Cardiac muscle cell (in vitro differentiated cells and primary cell): Measurements from ENCODE around the gene IRF2BPL. TPM values are rescaled to one million over a fixed set of nuclear protein-coding genes. Genes with fewer than 3 reads are reported as not detected.

Experiments
- DNase-seq, 2 donors: peaks; one replicate each; pipeline versions ENCODE4 v3.0.0 to v3.0.0-alpha.2; 2010 to 2017; ENCODE audit warnings: low read depth in 1 of 2, low spot score in 1 of 2
- H3K27ac ChIP-seq: fragments of 200-600 bp; sonication (generic); 2 replicates; pipeline ENCODE4 v1.5.1; 2016
- H3K27me3 ChIP-seq: fragments of 200-600 bp; sonication (generic); 2 replicates; pipeline ENCODE4 v1.6.0; 2016; ENCODE audit warnings: control low read depth
- H3K36me3 ChIP-seq: fragments of 200-600 bp; sonication (generic); 2 replicates; pipeline ENCODE4 v1.5.1; 2016; ENCODE audit warnings: control low read depth
- H3K4me1 ChIP-seq: fragments of 200-600 bp; sonication (generic); 2 replicates; pipeline ENCODE4 v1.8.1; 2017; ENCODE audit warnings: low read depth, mild to moderate bottlenecking, mixed run types
- H3K4me3 ChIP-seq: fragments of 200-600 bp; sonication (generic); 2 replicates; pipeline ENCODE4 v1.5.1; 2016; ENCODE audit warnings: mild to moderate bottlenecking
- H3K9me3 ChIP-seq: fragments of 200-600 bp; sonication (generic); 2 replicates; pipeline ENCODE4 v1.5.1; 2017; ENCODE audit warnings: low read depth, mild to moderate bottlenecking, control low read depth
- CTCF ChIP-seq: IDR thresholded peaks from 2 replicates; pipeline ENCODE4 v1.5.1; 2012; ENCODE audit warnings: low read depth, mild to moderate bottlenecking, low read length
- polyA plus RNA-seq: library from polyadenylated mRNA; unstranded; fragments of >200 nt; fragmentation: Nextera tagmentation; extraction: Ambion mirVana; gene quantifications from 2 replicates; pipeline ENCODE4 v1.2.1, GENCODE V29; 2016
- total RNA-seq: library from RNA; depleted of rRNA; stranded (reverse); fragments of >200 nt; gene quantifications from 2 replicates; pipeline ENCODE4 v1.2.3, GENCODE V29; 2016

IRF2BPL gene
- total and polyA plus RNA-seq, 2 experiments from 2014 or later = 43.7 to 185 TPM

GRCh38 chr14:76995279-76996035 is 33.1 kb downstream of the IRF2BPL start:
- no peaks in the 10 kb centered on the region for H3K36me3 ChIP-seq
- H3K4me3 ChIP-seq = no peak overlapping the region
- H3K27me3 ChIP-seq = no peaks in the 10 kb centered on the region
- H3K27ac ChIP-seq = no peak overlapping the region
- TF ChIP-seq CTCF = no peak
- no peak for DNase-seq
- peaks cover 24% of the 10 kb centered on the region for H3K4me1 ChIP-seq
- H3K9me3 ChIP-seq = no peaks in the 10 kb centered on the region

GRCh38 chr14:76993752-76994151 is 34.8 kb downstream of the IRF2BPL start:
- peak in 1 of 2 donors; percentile 46 for DNase-seq
- Histone ChIP-seq H3K4me1 (peaks cover 18% of the 10 kb centered on the region), H3K36me3 (no peaks in the 10 kb centered on the region), H3K9me3 (no peaks in the 10 kb centered on the region), H3K27ac (no peak overlapping the region), H3K4me3 (no peak overlapping the region), H3K27me3 (no peaks in the 10 kb centered on the region)
- TF ChIP-seq CTCF = no peak

GRCh38 chr14:76990084-76990483 is 38.4 kb downstream of the IRF2BPL start:
- Histone ChIP-seq H3K36me3 (no peaks in the 10 kb centered on the region), H3K9me3 (no peaks in the 10 kb centered on the region), H3K4me1 (peaks cover 18% of the 10 kb centered on the region), H3K27me3 (no peaks in the 10 kb centered on the region), H3K27ac (no peak overlapping the region), H3K4me3 (no peak overlapping the region)
- DNase-seq = no peak
- no peak for TF ChIP-seq CTCF

- DNase-seq = no peak
- TF ChIP-seq CTCF = no peak
- peaks cover 25% of the 10 kb centered on the region for H3K4me1 ChIP-seq
- no peak overlapping the region for H3K4me3 ChIP-seq
- no peaks in the 10 kb centered on the region for H3K27me3 ChIP-seq
- no peaks in the 10 kb centered on the region for H3K9me3 ChIP-seq
- H3K27ac ChIP-seq = no peak overlapping the region
- no peaks in the 10 kb centered on the region for H3K36me3 ChIP-seq
These were observed 40.5 kb downstream of the IRF2BPL start for GRCh38 chr14:76987956-76988520.

GRCh38 chr14:76986231-76986565 is 42.3 kb downstream of the IRF2BPL start:
- TF ChIP-seq CTCF = no peak
- Histone ChIP-seq H3K27me3 (no peaks in the 10 kb centered on the region), H3K27ac (peak overlapping the region; percentile 74)

More at GRCh38 chr14:76986231-76986565, 42.3 kb downstream of the IRF2BPL start:
- no peaks in the 10 kb centered on the region for H3K9me3 ChIP-seq
- H3K4me1 ChIP-seq = peaks cover 25% of the 10 kb centered on the region
- no peak for DNase-seq
- H3K4me3 ChIP-seq = no peak overlapping the region
- H3K36me3 ChIP-seq = no peaks in the 10 kb centered on the region
